GM21447 (cell line): ENCODE results near the gene MIER3.

ENCODE experiments used
- ATAC-seq: cut with Tn5 transposase; IDR thresholded peaks from one replicate; pipeline ENCODE4 v1.9.1; 2021; ENCODE audit not compliant: unreplicated experiment

Gene MIER3

DNA sequence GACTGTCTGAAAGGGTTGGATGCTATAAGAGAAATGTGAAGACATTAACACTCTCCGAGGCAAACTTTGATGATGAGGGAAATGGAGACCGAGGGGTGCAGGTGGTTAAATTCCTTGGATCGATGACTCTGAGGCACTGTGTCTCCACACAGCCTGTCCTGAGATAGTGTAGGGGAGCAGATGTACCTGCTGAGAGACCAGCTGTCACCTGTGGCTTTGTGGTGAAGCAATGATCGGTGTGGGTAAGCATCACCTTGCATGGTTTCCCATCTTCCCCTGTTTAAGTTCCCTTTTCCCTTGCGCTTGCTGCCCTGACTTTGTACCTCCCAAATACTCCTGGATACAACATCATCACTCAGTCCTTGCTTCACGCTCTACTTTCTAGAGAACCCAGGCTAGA lies 9.8 kb upstream of the MIER3 start:
- no peak for ATAC-seq

- no peak for ATAC-seq
Observed at GRCh38 chr5:56959326-56959725, 7.4 kb upstream of the MIER3 start.

DNA sequence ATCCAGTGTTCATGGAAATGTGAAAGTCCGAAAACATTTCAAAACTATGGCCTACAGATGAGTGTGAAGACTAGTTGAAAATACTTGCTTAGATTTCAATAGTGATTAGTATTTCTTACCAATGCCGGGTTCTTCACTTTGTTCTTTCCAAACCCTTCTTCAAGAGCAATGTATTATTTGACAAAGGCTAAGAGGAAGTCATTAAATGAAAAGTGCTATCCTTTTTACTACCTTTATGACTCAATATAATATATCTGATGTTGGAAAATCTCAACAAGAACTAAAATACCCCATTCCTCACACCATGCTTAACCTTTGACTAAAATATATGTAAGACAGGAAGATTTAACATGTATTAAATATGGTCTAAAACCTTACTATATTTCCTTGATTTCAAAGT lies 6.7 kb upstream of the MIER3 start:
- no peak for ATAC-seq

DNA sequence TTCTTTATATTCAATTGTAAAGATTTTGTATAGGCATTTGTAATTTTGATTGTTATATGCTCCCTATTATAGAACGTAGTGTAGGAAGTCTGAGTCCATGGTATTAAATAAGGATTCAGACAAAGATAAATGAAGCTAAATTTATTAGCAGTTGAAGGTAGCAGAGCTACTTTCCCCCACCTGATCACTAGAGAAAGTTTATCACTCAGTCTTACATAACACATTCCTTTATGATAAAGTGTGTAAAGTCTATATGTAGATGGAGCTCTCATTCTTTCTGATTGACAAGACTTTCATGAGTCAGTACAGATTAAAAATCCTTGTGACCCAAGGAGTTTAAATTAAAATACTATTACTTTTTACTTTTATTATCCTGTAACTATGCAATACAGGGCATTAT lies 2.3 kb upstream of the MIER3 start:
- no peak for ATAC-seq

DNA sequence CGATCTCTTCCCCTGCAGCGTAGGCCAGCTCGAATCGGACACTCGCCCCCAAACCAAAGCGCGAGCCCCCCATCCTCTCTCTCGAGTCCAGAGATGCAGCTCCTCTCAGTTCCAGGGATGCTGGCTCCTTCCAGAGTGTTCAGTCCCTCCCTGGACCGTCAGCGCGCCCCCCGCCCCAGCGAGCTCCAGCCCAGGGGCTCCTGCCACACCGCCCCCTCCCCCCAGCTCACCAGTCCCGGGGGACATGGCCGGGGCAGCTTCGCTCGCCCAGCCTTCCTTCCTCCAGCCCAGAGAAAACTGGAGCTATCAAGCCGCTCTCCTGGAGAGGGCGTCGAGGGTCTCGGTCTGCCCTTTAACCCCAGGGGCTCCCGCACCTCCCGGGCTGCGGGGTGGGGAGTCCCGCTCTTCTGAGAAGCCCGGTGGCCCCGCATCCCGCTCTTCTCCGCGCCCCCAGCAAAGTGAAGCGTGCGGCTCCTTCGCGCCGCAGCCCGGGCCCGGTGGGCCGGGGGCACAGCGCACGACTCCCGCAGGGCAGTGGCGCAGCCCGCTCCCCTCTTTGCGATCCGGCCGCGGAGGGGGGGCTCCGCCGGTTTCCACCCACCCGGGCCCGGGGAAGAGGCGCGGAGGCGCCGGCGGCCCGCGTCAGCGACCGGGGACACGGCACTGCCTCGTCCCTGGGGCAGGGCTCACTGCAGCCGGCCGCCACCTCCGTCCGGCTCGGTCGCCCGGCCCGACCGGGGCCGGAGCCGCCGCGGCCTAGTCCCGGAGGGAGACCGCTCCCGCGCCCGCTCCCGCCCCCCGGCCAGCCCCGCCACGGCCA lies 587 bp downstream of the MIER3 start:
- peak; percentile 45 for ATAC-seq

DNA sequence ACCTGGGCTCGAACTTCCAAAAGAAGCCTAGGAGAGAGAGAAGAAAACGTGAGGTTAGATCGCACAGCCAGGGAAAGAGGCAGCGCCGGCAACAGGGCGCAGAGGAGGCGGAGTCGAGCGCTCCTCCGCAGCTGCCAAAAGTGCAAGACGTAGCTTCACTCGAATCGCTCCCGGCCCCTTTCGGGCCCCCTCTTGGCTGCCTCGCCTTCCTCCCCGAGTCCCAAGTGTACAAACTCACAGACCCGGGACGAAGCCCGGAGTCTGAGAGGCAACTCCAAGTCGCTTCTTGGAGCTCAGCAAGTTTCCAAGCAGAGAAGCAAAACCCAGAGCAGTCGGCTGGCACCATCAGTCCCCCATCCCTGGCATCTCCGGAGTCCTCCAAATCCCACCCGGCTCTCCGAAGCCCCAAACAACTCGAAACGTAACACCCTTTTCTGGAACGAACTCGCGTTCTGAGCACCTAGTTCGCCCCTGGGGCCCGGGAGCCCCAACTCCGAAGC lies 1.2 kb downstream of the MIER3 start:
- peak; percentile 57 for ATAC-seq

GRCh38 chr5:56947052-56947451 lies 4.9 kb downstream of the MIER3 start:
- ATAC-seq, result no peak

DNA sequence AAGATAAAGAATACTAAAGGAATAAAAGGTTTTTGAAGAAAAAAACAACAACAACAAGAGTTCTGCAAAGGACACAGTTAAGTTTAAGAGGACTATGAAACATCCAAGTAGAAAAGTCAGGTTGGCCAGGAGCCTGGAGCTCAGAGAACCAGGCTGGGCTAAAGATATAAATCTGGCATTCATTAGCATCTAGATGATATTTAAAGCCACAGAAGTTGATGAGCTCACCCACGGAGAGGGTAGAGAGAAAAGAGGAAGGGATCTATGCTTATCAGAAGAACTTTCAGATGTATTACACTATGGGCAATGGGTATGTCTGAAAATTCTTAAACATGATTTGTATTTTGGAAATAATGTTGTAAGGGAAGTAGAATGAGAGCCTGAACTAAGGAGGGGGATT lies 9.9 kb downstream of the MIER3 start:
- no peak for ATAC-seq

DNA sequence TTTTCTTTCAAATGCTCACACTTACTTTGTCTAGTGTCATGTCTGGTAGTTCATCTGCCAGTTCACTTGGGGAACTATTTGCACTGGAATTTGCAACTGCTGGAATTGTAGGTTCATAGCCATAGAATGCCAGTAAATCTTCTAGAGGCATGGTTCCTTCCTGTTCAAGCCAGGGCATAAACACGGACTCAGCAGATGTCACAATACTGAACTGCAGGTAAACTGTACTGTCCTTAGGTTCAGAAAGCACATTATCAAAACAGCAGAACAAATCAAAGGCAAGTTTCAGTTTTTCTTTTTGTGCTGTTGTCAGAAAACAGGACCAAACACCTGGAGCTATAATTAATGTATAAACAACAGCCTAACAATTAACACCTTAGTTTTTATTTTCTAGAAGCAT lies 13.1 kb downstream of the MIER3 start:
- ATAC-seq, result no peak

- no peak for ATAC-seq
Observed at GRCh38 chr5:56934325-56934724, 17.6 kb downstream of the MIER3 start.

DNA sequence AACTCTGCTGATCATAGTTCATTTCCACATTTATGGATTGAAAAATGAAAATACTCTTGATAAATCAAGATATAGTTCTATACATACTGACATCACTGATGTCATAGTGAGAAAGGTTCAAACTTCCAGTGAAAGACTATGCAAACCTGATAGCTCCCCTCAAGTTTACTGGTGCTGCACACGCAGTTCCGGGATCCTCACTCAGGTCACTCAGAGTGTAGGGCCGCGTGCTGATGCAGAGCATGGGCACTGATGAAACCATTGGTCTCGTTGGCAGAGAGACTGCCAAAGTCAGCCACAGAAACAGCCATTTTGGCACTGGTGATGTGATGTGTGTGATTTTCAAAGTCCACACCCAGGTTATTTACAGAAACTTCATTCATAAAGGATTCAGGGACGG lies 29.0 kb downstream of the MIER3 start:
- no peak for ATAC-seq

GRCh38 chr5:56919942-56920662 lies 31.8 kb downstream of the MIER3 start:
- ATAC-seq, result no peak

DNA sequence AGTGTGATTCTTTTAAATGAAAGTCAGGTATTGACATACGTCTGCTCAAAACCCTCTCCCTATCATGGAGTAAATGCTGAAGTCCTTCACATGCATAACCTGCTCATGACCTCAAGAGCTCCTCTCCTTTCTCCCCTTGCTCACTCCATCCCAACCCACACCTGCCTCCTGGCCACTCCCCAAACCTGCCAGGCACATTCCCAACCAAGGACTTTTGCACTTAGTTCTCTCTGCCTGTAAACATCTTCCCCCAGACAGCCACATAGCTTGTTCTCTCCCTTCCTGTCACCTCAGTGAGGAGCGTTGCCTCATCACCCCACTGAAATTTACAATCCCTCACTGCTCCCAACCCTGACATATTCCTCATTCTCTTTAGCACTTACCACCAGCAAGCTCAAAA lies 33.9 kb downstream of the MIER3 start:
- no peak for ATAC-seq

- ATAC-seq, result no peak
Observed at GRCh38 chr5:56917534-56917933, 34.4 kb downstream of the MIER3 start.

GRCh38 chr5:56914678-56915077 lies 37.2 kb downstream of the MIER3 start:
- ATAC-seq, result no peak

GRCh38 chr5:56913766-56914165 lies 38.2 kb downstream of the MIER3 start:
- no peak for ATAC-seq

GRCh38 chr5:56910210-56910965 lies 41.5 kb downstream of the MIER3 start:
- peak; percentile 26 for ATAC-seq

GRCh38 chr5:56909294-56910209 lies 42.4 kb downstream of the MIER3 start, which contains the start of gene SETD9:
Gene SETD9, plus strand, starts transcription at chr5:56909596. Its CDS starts 50 bp downstream, at chr5:56909646.
- ATAC-seq, result peak; percentile 88

- peak; percentile 33 for ATAC-seq
Observed at GRCh38 chr5:56908942-56909293, 43.0 kb downstream of the MIER3 start.

DNA sequence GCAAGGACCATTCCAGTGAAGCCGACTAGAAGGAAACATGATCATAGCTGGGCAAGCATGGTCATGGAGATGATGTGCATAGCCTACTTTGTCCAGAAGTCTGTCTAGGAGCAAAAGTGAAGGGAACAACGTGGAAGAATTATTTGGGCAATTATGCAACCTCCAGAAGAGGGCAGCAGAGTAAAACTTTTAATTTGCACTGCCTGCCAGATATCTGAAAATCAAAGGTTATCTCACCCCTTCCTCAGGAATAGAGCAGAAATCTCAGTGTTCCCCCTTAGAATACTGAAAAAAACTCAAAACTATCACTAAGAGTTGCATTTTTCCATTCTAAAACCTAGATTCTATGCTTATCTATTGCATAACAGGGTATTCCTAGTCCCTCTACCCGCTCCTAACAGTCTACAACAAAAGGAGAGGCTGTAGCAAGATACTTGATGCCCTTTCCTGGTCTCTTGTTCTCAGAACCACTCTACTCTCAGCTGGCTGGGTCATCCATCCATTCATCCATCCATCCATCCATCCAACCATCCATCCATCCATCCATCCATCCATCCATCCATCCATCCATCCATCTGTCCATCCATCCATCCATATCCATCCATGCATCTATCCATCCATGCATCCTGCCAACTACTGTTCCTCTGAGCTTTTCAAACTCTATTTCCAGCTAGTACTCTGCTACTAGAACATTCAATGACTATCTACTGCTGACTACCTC lies 50.9 kb downstream of the MIER3 start:
- ATAC-seq, result no peak
